Peyer's patch (tissue), 4 donors: Measurements from ENCODE around the gene BICC1.

ENCODE experiments used
- POLR2A ChIP-seq, 2 donors: fragments of 450-650 bp; IDR thresholded peaks; one replicate each; pipeline ENCODE4 v1.5.1; 2017; ENCODE audit warnings: antibody characterized with exemption in 2 of 2, mild to moderate bottlenecking in 2 of 2, moderate library complexity in 2 of 2
- TF ChIP-seq, protein P1 (sequence below), 6 experiments: fragments of 450-650 bp in 4 of 6; fragments of 200-600 bp in 2 of 6; sonication (generic) in 1 of 6; IDR thresholded peaks; one replicate each; pipeline ENCODE4 v1.5.1; 2017 to 2019; ENCODE audit warnings: antibody characterized with exemption in 6 of 6, mild to moderate bottlenecking in 3 of 6, moderate library complexity in 1 of 6

DNA sequence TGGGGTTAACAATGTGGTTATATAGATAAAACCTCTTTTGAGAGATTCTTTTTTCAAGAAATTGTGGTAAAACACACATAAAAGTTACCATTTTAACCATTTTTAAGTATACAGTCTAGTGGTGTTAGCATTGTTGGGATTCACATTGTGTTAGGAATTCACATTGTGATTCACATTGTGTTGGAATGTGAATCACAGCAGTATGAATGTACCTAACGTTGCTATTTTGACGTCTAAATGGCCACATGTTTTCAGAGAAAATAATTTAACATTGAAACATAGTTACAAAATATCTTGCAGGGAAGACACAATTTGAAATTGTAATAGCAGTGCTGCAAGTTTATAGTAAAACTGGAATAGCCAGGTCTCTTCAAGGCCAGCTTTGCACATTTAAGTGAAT lies 129.0 kb downstream of the BICC1 start:
- TF ChIP-seq, protein P1, sequence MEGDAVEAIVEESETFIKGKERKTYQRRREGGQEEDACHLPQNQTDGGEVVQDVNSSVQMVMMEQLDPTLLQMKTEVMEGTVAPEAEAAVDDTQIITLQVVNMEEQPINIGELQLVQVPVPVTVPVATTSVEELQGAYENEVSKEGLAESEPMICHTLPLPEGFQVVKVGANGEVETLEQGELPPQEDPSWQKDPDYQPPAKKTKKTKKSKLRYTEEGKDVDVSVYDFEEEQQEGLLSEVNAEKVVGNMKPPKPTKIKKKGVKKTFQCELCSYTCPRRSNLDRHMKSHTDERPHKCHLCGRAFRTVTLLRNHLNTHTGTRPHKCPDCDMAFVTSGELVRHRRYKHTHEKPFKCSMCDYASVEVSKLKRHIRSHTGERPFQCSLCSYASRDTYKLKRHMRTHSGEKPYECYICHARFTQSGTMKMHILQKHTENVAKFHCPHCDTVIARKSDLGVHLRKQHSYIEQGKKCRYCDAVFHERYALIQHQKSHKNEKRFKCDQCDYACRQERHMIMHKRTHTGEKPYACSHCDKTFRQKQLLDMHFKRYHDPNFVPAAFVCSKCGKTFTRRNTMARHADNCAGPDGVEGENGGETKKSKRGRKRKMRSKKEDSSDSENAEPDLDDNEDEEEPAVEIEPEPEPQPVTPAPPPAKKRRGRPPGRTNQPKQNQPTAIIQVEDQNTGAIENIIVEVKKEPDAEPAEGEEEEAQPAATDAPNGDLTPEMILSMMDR (IDR thresholded peaks at IDR 0.05) = no peak
- TF ChIP-seq POLR2A (IDR thresholded peaks at IDR 0.05) = no peak
